Calu3 (cell line): ENCODE data around the gene MAP1S. TPM values are rescaled to one million over a fixed set of nuclear protein-coding genes. Genes with fewer than 3 reads are reported as not detected.

ENCODE experiments used
- BruUV-seq: library from RNA; stranded (reverse); fragments of 400-500 nt; replicated peaks from 2 replicates; lab custom pipeline; 2021; lab: Mats Ljungman, UMichigan
- CTCF ChIA-PET: fragments of 300-600 bp; sonication (Branson Sonifier 250); formaldehyde crosslinking; loops from one replicate; lab custom pipeline; 2022; ENCODE audit warnings: antibody characterized with exemption; lab: Charles Lee
- DNase-seq: peaks from one replicate; pipeline ENCODE4 v3.0.0; 2022
- H3K27ac Mint-ChIP-seq: one replicate; pipeline ENCODE4 v1.8.0; 2022; ENCODE audit warnings: mixed read lengths; ENCODE audit not compliant: unreplicated experiment
- H3K27me3 Mint-ChIP-seq: one replicate; pipeline ENCODE4 v1.8.0; 2022; ENCODE audit warnings: mixed read lengths; ENCODE audit not compliant: unreplicated experiment
- H3K36me3 Mint-ChIP-seq: one replicate; pipeline ENCODE4 v1.8.0; 2022; ENCODE audit warnings: mild to moderate bottlenecking, moderate library complexity, mixed read lengths; ENCODE audit not compliant: insufficient read depth, unreplicated experiment
- H3K4me1 Mint-ChIP-seq: one replicate; pipeline ENCODE4 v1.8.0; 2022; ENCODE audit warnings: mild to moderate bottlenecking, low read depth, mixed read lengths; ENCODE audit not compliant: unreplicated experiment
- H3K4me3 Mint-ChIP-seq: one replicate; pipeline ENCODE4 v1.8.0; 2022; ENCODE audit warnings: mild to moderate bottlenecking, low read depth, moderate library complexity, mixed read lengths; ENCODE audit not compliant: unreplicated experiment
- H3K9me3 Mint-ChIP-seq: one replicate; pipeline ENCODE4 v1.8.0; 2022; ENCODE audit warnings: low read depth, mixed read lengths; ENCODE audit not compliant: unreplicated experiment
- CTCF ChIP-seq: fragments of 200-600 bp; IDR thresholded peaks from one replicate; pipeline ENCODE4 v1.8.0; 2022; ENCODE audit warnings: antibody characterized with exemption; ENCODE audit not compliant: unreplicated experiment
- intact Hi-C: fragments of 100-400 bp; cut with micrococcal nuclease; formaldehyde crosslinking; loops from one replicate; pipeline ENCODE4 v1.10.0; 2022; ENCODE audit not compliant: unreplicated experiment
- total RNA-seq: library from RNA; stranded (reverse); gene quantifications from 2 replicates; pipeline ENCODE4 v1.2.3, GENCODE V29; 2022

MAP1S gene
- total RNA-seq, 1 experiment from 2014 or later = 57.1 TPM

- no peak overlapping the region for H3K27ac Mint-ChIP-seq
- CTCF ChIA-PET = no interaction called here
- H3K4me1 Mint-ChIP-seq = no peaks in the 10 kb centered on the region
- DNase-seq = no peak
- H3K36me3 Mint-ChIP-seq = no peaks in the 10 kb centered on the region
- TF ChIP-seq CTCF = no peak
- peaks cover 91% of the 10 kb centered on the region for H3K27me3 Mint-ChIP-seq
- BruUV-seq = no TSS peak
- H3K4me3 Mint-ChIP-seq = no peak overlapping the region
- intact Hi-C loops = no loop called here
- no peaks in the 10 kb centered on the region for H3K9me3 Mint-ChIP-seq
Measured at GRCh38 chr19:17695198-17695597, 24.1 kb upstream of the MAP1S start.

- Mint-ChIP-seq H3K4me1 (no peaks in the 10 kb centered on the region), H3K9me3 (no peaks in the 10 kb centered on the region), H3K36me3 (peaks cover 3% of the 10 kb centered on the region), H3K27ac (no peak overlapping the region), H3K27me3 (peaks cover 32% of the 10 kb centered on the region), H3K4me3 (no peak overlapping the region)
- CTCF ChIA-PET = interaction anchor here (0.5 kb wide), 1 partner anchor 34 kb away, joined by 5 read pairs; no protein-coding TSS in a partner anchor
- DNase-seq = no peak
- no TSS peak for BruUV-seq
- peak; percentile 34 for TF ChIP-seq CTCF
- intact Hi-C loops = no loop called here
Measured at GRCh38 chr19:17703824-17704463, 15.3 kb upstream of the MAP1S start.

- Mint-ChIP-seq H3K4me1 (no peaks in the 10 kb centered on the region), H3K27ac (no peak overlapping the region), H3K36me3 (peaks cover 5% of the 10 kb centered on the region), H3K4me3 (no peak overlapping the region), H3K27me3 (peaks cover 11% of the 10 kb centered on the region), H3K9me3 (no peaks in the 10 kb centered on the region)
- intact Hi-C loops = no loop called here
- no peak for DNase-seq
- CTCF ChIA-PET = no interaction called here
- no TSS peak for BruUV-seq
- no peak for TF ChIP-seq CTCF
Measured at GRCh38 chr19:17706750-17707181, 12.5 kb upstream of the MAP1S start.

GRCh38 chr19:17711851-17712250, 7.4 kb upstream of the MAP1S start:
- BruUV-seq = no TSS peak
- Mint-ChIP-seq H3K36me3 (peaks cover 5% of the 10 kb centered on the region), H3K4me1 (no peaks in the 10 kb centered on the region), H3K4me3 (no peak overlapping the region), H3K27me3 (no peaks in the 10 kb centered on the region), H3K27ac (no peak overlapping the region), H3K9me3 (no peaks in the 10 kb centered on the region)
- intact Hi-C loops = no loop called here
- DNase-seq = no peak
- TF ChIP-seq CTCF = no peak
- CTCF ChIA-PET = interaction anchor here (0.7 kb wide), 1 partner anchor 445 kb away, joined by 6 read pairs; no protein-coding TSS in a partner anchor
